Measurements from ENCODE around the gene CLDN24.

DNA sequence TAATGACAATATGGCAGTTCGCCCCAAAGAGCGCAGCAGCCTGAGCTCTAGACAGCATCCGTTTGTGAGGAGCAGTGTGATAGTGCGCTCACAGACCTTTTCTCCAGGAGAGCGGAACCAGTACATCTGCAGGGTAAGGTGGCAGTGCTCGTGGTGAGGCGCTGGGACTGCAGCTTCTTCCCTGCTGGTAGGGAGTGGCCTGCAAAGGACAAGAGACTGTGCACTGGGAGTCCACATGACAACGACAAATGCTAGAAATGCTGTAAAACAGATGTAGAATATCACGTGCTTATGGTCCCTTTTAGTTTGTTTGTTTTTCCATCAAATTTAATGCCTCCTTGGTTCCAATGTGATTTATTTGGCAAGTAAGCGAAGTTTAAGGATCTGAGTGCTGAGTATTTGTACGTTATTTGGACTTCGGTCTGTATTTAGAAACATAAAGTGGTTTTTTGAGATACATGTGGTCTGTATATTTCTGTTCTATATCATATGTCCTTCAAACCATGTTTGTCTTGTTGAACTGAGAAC lies 37.9 kb downstream of the CLDN24 start:
- TF ChIP-seq POLR2AphosphoS5 (IDR thresholded peaks at IDR 0.05) (no peak), POLR2A (IDR thresholded peaks at IDR 0.05) (no peak), EP300 (IDR thresholded peaks at IDR 0.05; ENCODE audit: low read depth) (no peak)
- TF ChIP-seq, protein P1, sequence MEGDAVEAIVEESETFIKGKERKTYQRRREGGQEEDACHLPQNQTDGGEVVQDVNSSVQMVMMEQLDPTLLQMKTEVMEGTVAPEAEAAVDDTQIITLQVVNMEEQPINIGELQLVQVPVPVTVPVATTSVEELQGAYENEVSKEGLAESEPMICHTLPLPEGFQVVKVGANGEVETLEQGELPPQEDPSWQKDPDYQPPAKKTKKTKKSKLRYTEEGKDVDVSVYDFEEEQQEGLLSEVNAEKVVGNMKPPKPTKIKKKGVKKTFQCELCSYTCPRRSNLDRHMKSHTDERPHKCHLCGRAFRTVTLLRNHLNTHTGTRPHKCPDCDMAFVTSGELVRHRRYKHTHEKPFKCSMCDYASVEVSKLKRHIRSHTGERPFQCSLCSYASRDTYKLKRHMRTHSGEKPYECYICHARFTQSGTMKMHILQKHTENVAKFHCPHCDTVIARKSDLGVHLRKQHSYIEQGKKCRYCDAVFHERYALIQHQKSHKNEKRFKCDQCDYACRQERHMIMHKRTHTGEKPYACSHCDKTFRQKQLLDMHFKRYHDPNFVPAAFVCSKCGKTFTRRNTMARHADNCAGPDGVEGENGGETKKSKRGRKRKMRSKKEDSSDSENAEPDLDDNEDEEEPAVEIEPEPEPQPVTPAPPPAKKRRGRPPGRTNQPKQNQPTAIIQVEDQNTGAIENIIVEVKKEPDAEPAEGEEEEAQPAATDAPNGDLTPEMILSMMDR (IDR thresholded peaks at IDR 0.05), result no peak

Data from transverse colon (tissue), 4 donors.